MM.1S (cell line): ENCODE data around the gene PPM1H.

Experiments
- EZH2phosphoT487 ChIP-seq: fragments of 300-600 bp; sonication (generic); IDR thresholded peaks from 2 replicates; pipeline ENCODE4 v1.6.1; 2018; ENCODE audit warnings: antibody characterized with exemption, low read length
- TF ChIP-seq, protein P1 (sequence below): fragments of 300-600 bp; sonication (generic); IDR thresholded peaks from 2 replicates; pipeline ENCODE4 v1.5.1; 2016; ENCODE audit warnings: antibody characterized with exemption, low read length, mixed read lengths

GRCh38 chr12:62888454-62889110, 46.4 kb downstream of the PPM1H start:
- TF ChIP-seq, protein P1, sequence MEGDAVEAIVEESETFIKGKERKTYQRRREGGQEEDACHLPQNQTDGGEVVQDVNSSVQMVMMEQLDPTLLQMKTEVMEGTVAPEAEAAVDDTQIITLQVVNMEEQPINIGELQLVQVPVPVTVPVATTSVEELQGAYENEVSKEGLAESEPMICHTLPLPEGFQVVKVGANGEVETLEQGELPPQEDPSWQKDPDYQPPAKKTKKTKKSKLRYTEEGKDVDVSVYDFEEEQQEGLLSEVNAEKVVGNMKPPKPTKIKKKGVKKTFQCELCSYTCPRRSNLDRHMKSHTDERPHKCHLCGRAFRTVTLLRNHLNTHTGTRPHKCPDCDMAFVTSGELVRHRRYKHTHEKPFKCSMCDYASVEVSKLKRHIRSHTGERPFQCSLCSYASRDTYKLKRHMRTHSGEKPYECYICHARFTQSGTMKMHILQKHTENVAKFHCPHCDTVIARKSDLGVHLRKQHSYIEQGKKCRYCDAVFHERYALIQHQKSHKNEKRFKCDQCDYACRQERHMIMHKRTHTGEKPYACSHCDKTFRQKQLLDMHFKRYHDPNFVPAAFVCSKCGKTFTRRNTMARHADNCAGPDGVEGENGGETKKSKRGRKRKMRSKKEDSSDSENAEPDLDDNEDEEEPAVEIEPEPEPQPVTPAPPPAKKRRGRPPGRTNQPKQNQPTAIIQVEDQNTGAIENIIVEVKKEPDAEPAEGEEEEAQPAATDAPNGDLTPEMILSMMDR, result no peak
- no peak for TF ChIP-seq EZH2phosphoT487
